ENCODE measurements around the gene TMEM167B. TPM values are rescaled to one million over a fixed set of nuclear protein-coding genes. Genes with fewer than 3 reads are reported as not detected.
"Not testable (repeated sequence)": the region's sequence is repeated elsewhere in the genome, so short reads cannot be mapped to it uniquely, and the experiment has no call there.

The TMEM167B gene
- total RNA-seq, 1 experiment from 2014 or later: 30.2 TPM

DNA sequence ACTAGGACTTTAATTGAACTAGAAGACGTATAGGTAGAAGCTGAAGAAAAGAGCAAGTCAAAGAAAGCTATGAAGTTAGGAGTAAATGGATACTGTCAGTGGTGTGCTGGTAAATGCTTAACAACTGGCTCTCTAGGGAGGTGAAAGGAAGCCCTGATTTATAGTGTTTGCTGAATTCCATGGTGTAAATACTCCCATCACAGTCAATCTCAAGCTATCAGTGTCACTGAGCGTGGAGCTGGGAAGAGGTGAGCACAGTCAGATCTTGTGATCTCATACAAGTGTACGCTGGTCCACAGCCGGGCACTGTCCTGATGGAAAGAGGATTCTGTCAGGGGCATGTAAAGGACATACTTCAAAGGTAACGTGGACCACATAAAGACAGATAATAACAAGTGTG lies 51.7 kb downstream of the TMEM167B start:
- no peak for DNase-seq (ENCODE audit: unreplicated experiment)
- no peaks in the 10 kb centered on the region for H3K27me3 Mint-ChIP-seq (ENCODE audit: insufficient read depth, unreplicated experiment)
- H3K9me3 Mint-ChIP-seq (ENCODE audit: unreplicated experiment): no peaks in the 10 kb centered on the region
- ChIA-PET POLR2A (interaction anchor here (0.7 kb wide), 1 partner anchor 11 kb away, joined by 3 read pairs; no protein-coding TSS in a partner anchor), CTCF (interaction anchor here (0.6 to 0.8 kb wide), 2 partner anchors 42 to 224 kb away, joined by 3 to 4 read pairs; no protein-coding TSS in a partner anchor)
- no peak overlapping the region for H3K27ac Mint-ChIP-seq (ENCODE audit: low read depth, unreplicated experiment)
- BruUV-seq (replicated peaks): no TSS peak
- TF ChIP-seq, protein P1, sequence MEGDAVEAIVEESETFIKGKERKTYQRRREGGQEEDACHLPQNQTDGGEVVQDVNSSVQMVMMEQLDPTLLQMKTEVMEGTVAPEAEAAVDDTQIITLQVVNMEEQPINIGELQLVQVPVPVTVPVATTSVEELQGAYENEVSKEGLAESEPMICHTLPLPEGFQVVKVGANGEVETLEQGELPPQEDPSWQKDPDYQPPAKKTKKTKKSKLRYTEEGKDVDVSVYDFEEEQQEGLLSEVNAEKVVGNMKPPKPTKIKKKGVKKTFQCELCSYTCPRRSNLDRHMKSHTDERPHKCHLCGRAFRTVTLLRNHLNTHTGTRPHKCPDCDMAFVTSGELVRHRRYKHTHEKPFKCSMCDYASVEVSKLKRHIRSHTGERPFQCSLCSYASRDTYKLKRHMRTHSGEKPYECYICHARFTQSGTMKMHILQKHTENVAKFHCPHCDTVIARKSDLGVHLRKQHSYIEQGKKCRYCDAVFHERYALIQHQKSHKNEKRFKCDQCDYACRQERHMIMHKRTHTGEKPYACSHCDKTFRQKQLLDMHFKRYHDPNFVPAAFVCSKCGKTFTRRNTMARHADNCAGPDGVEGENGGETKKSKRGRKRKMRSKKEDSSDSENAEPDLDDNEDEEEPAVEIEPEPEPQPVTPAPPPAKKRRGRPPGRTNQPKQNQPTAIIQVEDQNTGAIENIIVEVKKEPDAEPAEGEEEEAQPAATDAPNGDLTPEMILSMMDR (IDR thresholded peaks at IDR 0.05; ENCODE audit: unreplicated experiment): no peak
- H3K4me3 Mint-ChIP-seq (ENCODE audit: unreplicated experiment): no peak overlapping the region
- no peaks in the 10 kb centered on the region for H3K4me1 Mint-ChIP-seq (ENCODE audit: insufficient read depth, unreplicated experiment)
- intact Hi-C loops (cut with micrococcal nuclease): no loop called here
- no peaks in the 10 kb centered on the region for H3K36me3 Mint-ChIP-seq (ENCODE audit: insufficient read depth, unreplicated experiment)

DNA sequence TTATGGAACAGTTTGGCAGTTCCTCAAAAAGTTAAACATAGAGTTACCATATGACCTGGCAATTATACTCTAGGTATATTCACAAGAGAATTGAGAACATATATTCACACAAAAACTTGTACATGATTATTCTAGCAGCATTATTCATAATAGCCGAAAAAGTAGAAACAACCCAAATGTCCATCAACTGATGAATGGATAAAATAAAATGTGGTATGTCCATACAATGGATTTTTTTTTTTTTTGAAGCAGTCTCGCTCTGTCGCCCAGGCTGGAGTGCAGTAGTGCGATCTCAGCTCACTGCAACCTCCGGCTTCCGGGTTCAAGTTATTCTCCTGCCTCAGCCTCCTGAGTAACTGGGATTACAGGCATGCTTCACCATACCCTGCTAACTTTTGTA lies 52.2 kb downstream of the TMEM167B start:
- CTCF ChIA-PET; BruUV-seq (replicated peaks): not testable (repeated sequence)

More for the DNA sequence above, 52.2 kb downstream of the TMEM167B start:
- H3K27me3 Mint-ChIP-seq (ENCODE audit: insufficient read depth, unreplicated experiment); H3K4me3 Mint-ChIP-seq (ENCODE audit: unreplicated experiment); DNase-seq (ENCODE audit: unreplicated experiment); H3K9me3 Mint-ChIP-seq (ENCODE audit: unreplicated experiment); H3K27ac Mint-ChIP-seq (ENCODE audit: low read depth, unreplicated experiment); H3K4me1 Mint-ChIP-seq (ENCODE audit: insufficient read depth, unreplicated experiment); H3K36me3 Mint-ChIP-seq (ENCODE audit: insufficient read depth, unreplicated experiment); intact Hi-C loops (cut with micrococcal nuclease); POLR2A ChIA-PET: not testable (repeated sequence)

Other genes with a start within 250 kb of the TMEM167B start
- gene AKNAD1, start 233.7 kb upstream of the TMEM167B start, total RNA-seq (2022): 6.1 and 7.2 TPM in 2 replicates
- gene GPSM2, start 213.8 kb upstream of the TMEM167B start, total RNA-seq (2022): 61.2 and 88.7 TPM in 2 replicates
- gene CLCC1, start 127.3 kb upstream of the TMEM167B start, total RNA-seq (2022): 36.6 and 46.3 TPM in 2 replicates
- gene WDR47, start 48.7 kb upstream of the TMEM167B start, total RNA-seq (2022): 16.1 and 17.8 TPM in 2 replicates
- gene TAF13, start 14.8 kb upstream of the TMEM167B start, total RNA-seq (2022): 76.7 and 88.2 TPM in 2 replicates
- gene ELAPOR1, start 23.4 kb downstream of the TMEM167B start, total RNA-seq (2022): 0.22 and 0.58 TPM in 2 replicates
- 381 and 492 TPM in 2 replicates for gene SARS1, start 123.2 kb downstream of the TMEM167B start, total RNA-seq (2022)
- 6.9 and 7.2 TPM in 2 replicates for gene CELSR2, start 158.8 kb downstream of the TMEM167B start, total RNA-seq (2022)
- 13.0 and 19.4 TPM in 2 replicates for gene PSRC1, start 192.4 kb downstream of the TMEM167B start, total RNA-seq (2022)
- 1.1 TPM in 1 of 2 replicates, not detected in the other for gene MYBPHL, start 216.2 kb downstream of the TMEM167B start, total RNA-seq (2022)

Data from MCF 10A (cell line).